Measurements from ENCODE around the gene ADORA2B. TPM values are rescaled to one million over a fixed set of nuclear protein-coding genes. Genes with fewer than 3 reads are reported as not detected.
"Not testable (repeated sequence)": the region's sequence is repeated elsewhere in the genome, so short reads cannot be mapped to it uniquely, and the experiment has no call there.

Gene ADORA2B
- total and polyA plus RNA-seq, 2 donors from 2014 or later: 0.60 TPM; not detected in 1

GRCh38 chr17:15909481-15909991, 35.4 kb upstream of the ADORA2B start:
- Histone ChIP-seq H3K36me3 (ENCODE audit: control insufficient read depth in 2 of 3, insufficient read depth in 3 of 3, low read length in 3 of 3) (no peaks in the 10 kb centered on the region), H3K27ac (ENCODE audit: low read depth in 2 of 2, low read length in 2 of 2) (no peak overlapping the region), H3K9ac (ENCODE audit: low read length in 3 of 3) (no peak overlapping the region), H3K9me3 (ENCODE audit: control insufficient read depth in 2 of 3, insufficient read depth in 1 of 3, low read length in 3 of 3) (no peaks in the 10 kb centered on the region), H3K4me1 (ENCODE audit: control insufficient read depth in 2 of 3, insufficient read depth in 2 of 3, low read depth in 1 of 3, low read length in 3 of 3) (peaks cover 0 to 4% (median 3%) of the 10 kb centered on the region in 3 donors), H3K4me3 (ENCODE audit: low read length in 3 of 3) (no peak overlapping the region), H3K27me3 (ENCODE audit: control insufficient read depth, insufficient read depth, low read length) (no peaks in the 10 kb centered on the region)
- FAIRE-seq: no peak
- TF ChIP-seq CTCF (IDR thresholded peaks at IDR 0.05; ENCODE audit: borderline replicate concordance, extremely low read depth, insufficient read depth): no peak
- intact Hi-C loops (cut with DNase I): no loop called here
- DNase-seq: peak in 1 of 5 donors; percentile 20

GRCh38 chr17:15910791-15911190, 34.1 kb upstream of the ADORA2B start:
- TF ChIP-seq CTCF (IDR thresholded peaks at IDR 0.05; ENCODE audit: borderline replicate concordance, extremely low read depth, insufficient read depth): no peak
- Histone ChIP-seq H3K4me1 (ENCODE audit: control insufficient read depth in 2 of 3, insufficient read depth in 2 of 3, low read depth in 1 of 3, low read length in 3 of 3) (peaks cover 0 to 4% (median 3%) of the 10 kb centered on the region in 3 donors), H3K4me3 (ENCODE audit: low read length in 3 of 3) (no peak overlapping the region), H3K27ac (ENCODE audit: low read depth in 2 of 2, low read length in 2 of 2) (no peak overlapping the region), H3K9ac (ENCODE audit: low read length in 3 of 3) (no peak overlapping the region), H3K9me3 (ENCODE audit: control insufficient read depth in 2 of 3, insufficient read depth in 1 of 3, low read length in 3 of 3) (no peaks in the 10 kb centered on the region), H3K36me3 (ENCODE audit: control insufficient read depth in 2 of 3, insufficient read depth in 3 of 3, low read length in 3 of 3) (no peaks in the 10 kb centered on the region), H3K27me3 (ENCODE audit: control insufficient read depth, insufficient read depth, low read length) (no peaks in the 10 kb centered on the region)
- intact Hi-C loops (cut with DNase I): no loop called here
- DNase-seq: no peak
- no peak for FAIRE-seq

- H3K9me3 ChIP-seq (ENCODE audit: control insufficient read depth in 2 of 3, insufficient read depth in 1 of 3, low read length in 3 of 3); H3K4me3 ChIP-seq (ENCODE audit: low read length in 3 of 3); intact Hi-C loops (cut with DNase I); H3K27ac ChIP-seq (ENCODE audit: low read depth in 2 of 2, low read length in 2 of 2); H3K4me1 ChIP-seq (ENCODE audit: control insufficient read depth in 2 of 3, insufficient read depth in 2 of 3, low read depth in 1 of 3, low read length in 3 of 3); H3K9ac ChIP-seq (ENCODE audit: low read length in 3 of 3); FAIRE-seq; H3K36me3 ChIP-seq (ENCODE audit: control insufficient read depth in 2 of 3, insufficient read depth in 3 of 3, low read length in 3 of 3); H3K27me3 ChIP-seq (ENCODE audit: control insufficient read depth, insufficient read depth, low read length); DNase-seq: not testable (repeated sequence)
Observed at GRCh38 chr17:15911701-15912100, 33.2 kb upstream of the ADORA2B start.

GRCh38 chr17:15912416-15912955, 32.4 kb upstream of the ADORA2B start:
- peaks cover 0 to 4% (median 3%) of the 10 kb centered on the region in 3 donors for H3K4me1 ChIP-seq (ENCODE audit: control insufficient read depth in 2 of 3, insufficient read depth in 2 of 3, low read depth in 1 of 3, low read length in 3 of 3)
- no peak for TF ChIP-seq CTCF (IDR thresholded peaks at IDR 0.05; ENCODE audit: borderline replicate concordance, extremely low read depth, insufficient read depth)
- DNase-seq: no peak
- intact Hi-C loops (cut with DNase I): no loop called here
- H3K36me3 ChIP-seq (ENCODE audit: control insufficient read depth in 2 of 3, insufficient read depth in 3 of 3, low read length in 3 of 3): no peaks in the 10 kb centered on the region
- no peak for FAIRE-seq
- H3K27ac ChIP-seq (ENCODE audit: low read depth in 2 of 2, low read length in 2 of 2): no peak overlapping the region
- H3K4me3 ChIP-seq (ENCODE audit: low read length in 3 of 3): no peak overlapping the region
- H3K27me3 ChIP-seq (ENCODE audit: control insufficient read depth, insufficient read depth, low read length): no peaks in the 10 kb centered on the region
- no peak overlapping the region for H3K9ac ChIP-seq (ENCODE audit: low read length in 3 of 3)
- no peaks in the 10 kb centered on the region for H3K9me3 ChIP-seq (ENCODE audit: control insufficient read depth in 2 of 3, insufficient read depth in 1 of 3, low read length in 3 of 3)

All from kidney (tissue), 14 donors.